NAMALWA (cell line): ENCODE measurements around the gene NCR2.

ENCODE experiments used
- DNase-seq: peaks from one replicate; pipeline ENCODE4 v3.0.0-alpha.2; 2015; ENCODE audit warnings: low spot score

The NCR2 gene

GRCh38 chr6:41331401-41332150 is 3.8 kb upstream of the NCR2 start:
- DNase-seq: no peak

GRCh38 chr6:41332241-41332640 is 3.2 kb upstream of the NCR2 start:
- no peak for DNase-seq

- no peak for DNase-seq
These were observed 2.3 kb upstream of the NCR2 start for GRCh38 chr6:41332842-41333736.

GRCh38 chr6:41334482-41335040 is 847 bp upstream of the NCR2 start:
- peak; percentile 50 for DNase-seq

GRCh38 chr6:41335943-41336342 is 535 bp downstream of the NCR2 start:
- DNase-seq: no peak

- DNase-seq: no peak
These were observed 1.4 kb downstream of the NCR2 start for GRCh38 chr6:41336824-41337223.

- DNase-seq: no peak
These were observed 2.3 kb downstream of the NCR2 start for GRCh38 chr6:41337709-41338108.

- no peak for DNase-seq
These were observed 3.3 kb downstream of the NCR2 start for GRCh38 chr6:41338659-41339058.

GRCh38 chr6:41341580-41341979 is 6.2 kb downstream of the NCR2 start:
- no peak for DNase-seq

GRCh38 chr6:41342241-41342640 is 6.8 kb downstream of the NCR2 start:
- no peak for DNase-seq

GRCh38 chr6:41343641-41344187 is 8.3 kb downstream of the NCR2 start:
- DNase-seq: no peak

GRCh38 chr6:41344876-41345275 is 9.5 kb downstream of the NCR2 start:
- no peak for DNase-seq

GRCh38 chr6:41345901-41346300 is 10.5 kb downstream of the NCR2 start:
- DNase-seq: no peak

GRCh38 chr6:41346441-41346840 is 11.0 kb downstream of the NCR2 start:
- DNase-seq: no peak

GRCh38 chr6:41347378-41348050 is 12.1 kb downstream of the NCR2 start:
- DNase-seq: no peak

- no peak for DNase-seq
These were observed 13.5 kb downstream of the NCR2 start for GRCh38 chr6:41348934-41349333.

GRCh38 chr6:41352396-41352795 is 17.0 kb downstream of the NCR2 start:
- no peak for DNase-seq

GRCh38 chr6:41352907-41353306 is 17.5 kb downstream of the NCR2 start:
- no peak for DNase-seq

GRCh38 chr6:41353333-41353732 is 17.9 kb downstream of the NCR2 start:
- DNase-seq: no peak

GRCh38 chr6:41355952-41356351 is 20.5 kb downstream of the NCR2 start:
- DNase-seq: no peak

GRCh38 chr6:41356825-41357224 is 21.4 kb downstream of the NCR2 start:
- DNase-seq: no peak

GRCh38 chr6:41358503-41358902 is 23.1 kb downstream of the NCR2 start:
- DNase-seq: no peak
